Measurements from ENCODE around the gene IL10RA.

IL10RA gene

DNA sequence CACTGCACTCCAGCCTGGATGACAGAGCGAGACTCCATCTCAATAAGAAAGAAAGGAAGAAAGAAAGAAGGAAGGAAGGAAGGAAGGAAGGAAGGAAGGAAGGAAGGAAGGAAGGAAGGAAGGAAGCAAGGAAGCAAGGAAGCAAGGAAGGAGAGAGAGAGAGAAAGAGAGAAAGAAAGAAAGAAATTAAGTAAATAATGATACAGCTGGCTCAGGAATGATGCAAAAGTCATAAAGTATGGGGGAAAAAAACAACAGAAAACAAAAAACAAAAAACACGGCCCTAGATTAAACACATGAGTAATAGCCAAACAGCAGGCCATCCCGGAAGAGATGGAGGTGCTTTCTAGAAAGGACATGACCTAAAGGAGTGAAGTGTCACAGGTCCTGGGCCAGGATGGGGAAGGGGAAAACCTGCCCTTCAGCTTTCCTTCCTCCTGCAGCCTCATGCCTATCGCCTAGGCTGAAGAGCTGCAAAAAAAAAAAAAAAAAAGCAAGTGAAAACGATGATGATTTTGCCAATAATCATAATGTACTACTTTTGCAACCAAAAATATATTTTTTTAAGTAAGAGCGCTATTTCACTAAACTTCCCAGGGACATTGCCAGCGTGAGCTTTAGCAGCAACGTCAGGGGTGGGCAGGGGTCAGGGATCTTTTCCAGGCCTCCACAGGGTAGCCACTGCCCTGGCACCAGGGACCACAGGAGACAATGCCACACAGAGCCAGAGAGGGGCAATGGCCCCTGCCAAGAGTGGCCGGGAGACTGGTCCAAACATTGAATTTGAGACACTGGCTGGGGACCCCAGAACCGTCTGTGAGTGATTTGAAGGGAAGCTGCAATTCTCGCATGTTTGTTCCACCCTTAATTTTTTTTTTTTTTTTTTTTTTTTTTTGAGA is 62.5 kb downstream of the IL10RA start:
- no peak for DNase-seq

DNA sequence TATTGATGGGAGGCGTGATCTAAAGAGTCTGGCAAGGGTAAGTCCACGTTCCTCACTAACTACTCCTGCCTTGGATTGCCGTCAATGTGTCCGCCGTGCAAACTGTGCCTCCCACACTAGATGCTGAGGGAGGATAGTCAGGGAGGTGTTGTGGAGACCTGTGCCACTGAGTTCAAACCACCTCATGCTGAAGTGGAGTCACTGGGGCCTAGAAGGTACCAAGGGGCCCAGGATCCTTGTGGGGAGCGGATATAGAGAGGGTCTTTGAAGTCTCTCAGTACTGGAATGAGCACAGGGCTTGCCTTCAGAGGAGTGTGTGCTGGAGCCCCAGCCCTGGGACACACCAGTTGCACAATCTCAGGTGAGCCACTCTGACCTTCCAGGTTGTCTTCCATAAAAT is 63.6 kb downstream of the IL10RA start:
- no peak for DNase-seq

- no peak for DNase-seq
Observed at GRCh38 chr11:118050208-118050891, 64.2 kb downstream of the IL10RA start.

Measured in cerebellar nuclear complex (tissue), 1 donor.